NCI-H2081 (cell line): ENCODE results near the gene WDR93.
A peak's percentile ranks its signal among the peaks of the same experiment; 100 is the strongest.
"Not testable (repeated sequence)": the region's sequence is repeated elsewhere in the genome, so short reads cannot be mapped to it uniquely, and the experiment has no call there.

Experiments used
- DNase-seq, 2 experiments: peaks; one replicate each; lab custom pipeline; 2025; lab: John Stamatoyannopoulos, UW

Gene WDR93

GRCh38 chr15:89685995-89686394 is 4.6 kb upstream of the WDR93 start:
- DNase-seq: no peak

GRCh38 chr15:89686522-89686921 is 4.1 kb upstream of the WDR93 start:
- no peak for DNase-seq

GRCh38 chr15:89689930-89690275 is 708 bp upstream of the WDR93 start:
- DNase-seq: not testable (repeated sequence)

GRCh38 chr15:89693091-89693490 is 2.5 kb downstream of the WDR93 start:
- no peak for DNase-seq

GRCh38 chr15:89693696-89694095 is 3.1 kb downstream of the WDR93 start:
- DNase-seq: no peak

- no peak for DNase-seq
These were observed 4.6 kb downstream of the WDR93 start for GRCh38 chr15:89695198-89695597.

GRCh38 chr15:89704411-89704810 is 13.8 kb downstream of the WDR93 start:
- DNase-seq: no peak

GRCh38 chr15:89707577-89707976 is 17.0 kb downstream of the WDR93 start:
- peak in 1 of 2 experiments; percentile 15 for DNase-seq

- no peak for DNase-seq
These were observed 24.2 kb downstream of the WDR93 start for GRCh38 chr15:89714775-89715174.

- DNase-seq: no peak
These were observed 32.4 kb downstream of the WDR93 start for GRCh38 chr15:89723031-89723430.

- DNase-seq: no peak
These were observed 34.0 kb downstream of the WDR93 start for GRCh38 chr15:89724621-89725020.

- DNase-seq: no peak
These were observed 34.5 kb downstream of the WDR93 start for GRCh38 chr15:89725064-89725463.

- no peak for DNase-seq
These were observed 37.6 kb downstream of the WDR93 start for GRCh38 chr15:89728254-89728653.

GRCh38 chr15:89731275-89731674 is 40.7 kb downstream of the WDR93 start:
- no peak for DNase-seq

GRCh38 chr15:89732451-89733172 is 42.0 kb downstream of the WDR93 start:
- no peak for DNase-seq

GRCh38 chr15:89735773-89736172 is 45.2 kb downstream of the WDR93 start:
- no peak for DNase-seq

GRCh38 chr15:89740137-89740536 is 49.5 kb downstream of the WDR93 start:
- peak; percentile 71 to 81 for DNase-seq

GRCh38 chr15:89743011-89743410 is 52.4 kb downstream of the WDR93 start:
- no peak for DNase-seq

- DNase-seq: no peak
These were observed 53.0 kb downstream of the WDR93 start for GRCh38 chr15:89743594-89743993.

- no peak for DNase-seq
These were observed 54.5 kb downstream of the WDR93 start for GRCh38 chr15:89745131-89745530.

- no peak for DNase-seq
These were observed 55.2 kb downstream of the WDR93 start for GRCh38 chr15:89745768-89746167.

GRCh38 chr15:89746386-89746780 is 55.8 kb downstream of the WDR93 start:
- DNase-seq: no peak

GRCh38 chr15:89747708-89748682 is 57.4 kb downstream of the WDR93 start:
- DNase-seq: no peak
